Measurements from ENCODE around the gene WDR27. TPM values are rescaled to one million over a fixed set of nuclear protein-coding genes. Genes with fewer than 3 reads are reported as not detected.

Gene WDR27
- total RNA-seq: 23.4 and 24.0 TPM in 2 replicates

DNA sequence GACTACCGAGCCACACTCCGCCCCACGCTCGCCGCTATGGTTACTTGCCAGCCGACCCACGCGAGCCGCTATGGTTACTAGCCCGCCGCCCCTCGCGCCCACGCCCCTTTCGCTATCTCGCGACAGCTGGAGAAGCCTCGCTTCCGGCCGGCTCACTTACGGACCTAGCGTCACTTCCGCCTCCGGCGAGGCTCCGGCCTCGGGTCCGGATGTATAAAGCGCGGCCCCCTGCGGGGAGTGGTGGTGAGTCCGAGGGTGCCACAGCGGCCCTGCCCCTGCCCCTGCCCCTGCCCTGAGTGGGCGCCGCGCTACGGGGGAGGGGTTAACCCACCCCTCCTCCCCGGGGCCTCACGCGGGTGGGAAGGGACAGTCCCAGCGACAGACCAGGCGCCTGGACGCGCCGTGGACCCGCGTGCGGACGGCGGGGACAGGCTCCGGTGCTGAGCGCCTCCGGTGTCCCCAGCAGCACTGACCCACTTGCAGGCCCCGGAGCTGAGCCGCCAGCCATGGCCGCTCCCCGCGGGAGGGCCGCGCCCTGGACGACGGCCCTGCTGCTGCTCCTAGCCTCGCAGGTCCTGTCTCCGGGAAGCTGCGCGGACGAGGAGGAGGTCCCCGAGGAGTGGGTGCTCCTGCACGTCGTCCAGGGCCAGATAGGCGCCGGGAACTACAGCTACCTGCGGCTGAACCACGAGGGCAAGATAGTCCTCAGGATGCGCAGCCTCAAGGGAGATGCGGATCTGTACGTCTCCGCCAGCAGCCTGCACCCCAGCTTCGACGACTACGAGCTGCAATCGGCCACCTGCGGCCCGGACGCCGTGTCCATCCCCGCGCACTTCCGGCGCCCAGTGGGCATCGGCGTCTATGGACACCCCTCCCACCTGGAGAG, at the start of gene WDR27, which contains the start of gene C6orf120:
WDR27 (minus strand) TSS at position 76 of the 886 bp plus-strand sequence. CDS start 13,024 bp downstream, outside the sequence.
C6orf120 (plus strand) TSS at position 173 of the 886 bp plus-strand sequence; CDS start at position 507, 334 bp downstream.
- DNase-seq (ENCODE audit: low read depth, low spot score): peak; percentile 88

DNA sequence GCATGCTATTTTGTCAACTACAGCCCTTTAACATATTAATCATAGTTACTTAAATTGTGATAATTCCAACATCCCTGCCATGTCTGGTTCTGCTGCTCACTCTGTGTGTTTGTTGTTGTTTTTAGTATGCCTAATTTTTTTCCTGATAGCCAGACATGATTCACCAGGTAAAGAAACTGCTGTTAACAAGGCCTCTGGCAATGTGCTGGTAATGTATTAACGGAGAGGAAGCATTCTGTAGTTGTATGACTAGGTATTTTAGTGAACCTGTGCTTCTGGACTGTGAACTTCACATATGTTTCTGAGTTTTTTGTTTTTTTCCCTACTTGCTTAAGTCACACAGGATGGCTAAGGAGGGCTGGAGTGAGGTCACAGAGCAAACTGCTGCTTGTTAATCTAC, 44.7 kb upstream of the WDR27 start:
- no peak for DNase-seq (ENCODE audit: low read depth, low spot score)

DNA sequence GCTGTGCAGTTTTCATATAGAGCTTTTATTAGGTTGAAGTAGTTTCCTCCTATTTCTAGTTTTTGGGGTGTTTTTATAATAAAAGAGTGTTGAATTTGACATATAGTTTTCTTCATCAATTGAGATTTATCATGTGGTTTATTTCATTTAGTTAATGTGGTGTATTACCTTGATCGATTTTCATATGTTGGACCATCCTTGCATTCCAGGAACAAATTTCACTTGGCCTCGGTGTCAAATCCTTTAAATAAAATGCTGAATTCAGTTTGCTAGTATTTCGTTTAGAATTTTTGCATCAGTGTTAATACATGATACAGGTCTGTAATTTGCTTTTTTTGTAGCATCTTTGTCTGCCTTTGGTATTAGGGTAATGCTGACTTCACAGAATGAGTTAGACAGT, 43.6 kb upstream of the WDR27 start:
- no peak for DNase-seq (ENCODE audit: low read depth, low spot score)

DNA sequence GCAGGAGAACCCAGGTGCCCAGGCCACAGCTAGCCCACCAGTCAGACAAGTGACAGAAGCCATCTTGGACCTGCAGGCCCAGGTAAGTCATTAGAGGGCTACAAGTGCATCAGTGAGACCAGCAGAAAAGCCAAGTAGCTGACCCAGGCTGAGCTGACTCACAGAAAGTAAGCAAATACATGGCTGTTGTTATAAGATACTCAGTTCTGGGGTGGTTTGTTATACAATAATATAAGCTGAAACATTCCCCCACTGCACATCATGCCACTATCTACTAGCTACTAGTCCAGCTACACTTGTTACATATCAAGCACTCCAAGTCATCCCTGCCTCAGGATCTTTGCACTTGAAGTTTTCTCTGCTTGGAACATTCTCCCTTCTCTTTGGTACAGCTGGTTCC, 39.5 kb upstream of the WDR27 start:
- no peak for DNase-seq (ENCODE audit: low read depth, low spot score)

DNA sequence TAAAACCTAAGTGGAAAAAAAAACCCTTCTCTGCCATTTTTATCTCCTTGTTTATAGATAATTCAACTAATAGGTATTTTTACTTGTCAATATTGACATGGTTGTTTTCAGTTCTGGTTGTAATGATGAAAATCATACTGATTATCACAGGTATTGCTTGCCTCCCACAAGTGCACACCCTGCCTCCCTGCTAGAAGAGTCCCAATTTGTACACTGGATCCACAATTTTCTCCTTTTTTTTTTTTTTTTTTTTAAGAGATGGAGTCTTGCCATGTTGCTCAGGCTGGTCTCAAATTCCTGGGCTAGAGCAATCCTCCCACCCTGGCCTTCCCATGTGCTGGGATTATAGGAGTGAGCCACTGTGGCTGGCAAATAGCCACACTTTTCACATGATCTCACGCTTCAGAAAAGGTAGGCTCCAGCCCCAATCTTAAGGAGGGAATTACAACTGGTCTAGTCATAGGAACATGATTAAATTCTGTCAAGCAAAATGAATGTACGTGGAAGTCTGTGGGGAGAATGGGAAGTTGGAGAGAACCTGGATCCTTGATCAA, 37.2 kb upstream of the WDR27 start:
- no peak for DNase-seq (ENCODE audit: low read depth, low spot score)

DNA sequence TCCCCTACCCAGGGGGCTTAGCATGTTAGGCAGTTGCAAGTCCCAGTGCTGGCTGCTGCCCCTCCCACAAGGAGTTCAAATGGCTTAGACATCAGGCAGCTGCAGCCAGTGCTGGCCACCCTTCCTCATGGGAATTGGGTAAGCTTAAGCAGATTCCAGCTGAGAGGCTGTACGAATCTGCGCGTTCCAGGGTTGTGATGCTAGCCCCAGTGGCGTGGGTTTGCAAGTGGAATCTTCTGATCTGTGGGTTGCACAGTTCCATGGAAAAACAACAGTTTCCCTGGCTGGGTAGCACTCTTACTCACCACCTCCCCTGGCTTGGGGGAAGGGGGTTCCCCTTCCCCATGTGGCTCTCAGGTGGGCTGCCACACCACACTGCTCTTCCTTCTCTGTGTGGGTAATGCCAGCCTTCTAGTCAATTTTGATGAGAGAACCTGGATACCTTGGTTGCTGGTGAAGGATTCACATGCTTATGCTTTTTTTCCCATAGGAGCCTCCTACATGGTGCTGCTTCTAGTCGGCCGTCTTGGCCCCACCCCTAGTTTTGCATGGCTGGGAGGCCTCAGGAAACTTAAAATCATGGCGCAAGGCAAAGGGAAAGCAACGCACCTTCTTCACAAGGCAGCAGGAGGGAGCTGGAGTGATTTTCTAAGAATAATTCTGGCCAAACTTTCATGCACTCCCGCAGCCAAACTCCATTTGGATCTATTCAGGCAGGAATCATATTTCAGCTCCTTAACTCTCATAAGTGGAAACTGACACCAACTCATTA, 36.6 kb upstream of the WDR27 start:
- no peak for DNase-seq (ENCODE audit: low read depth, low spot score)

DNA sequence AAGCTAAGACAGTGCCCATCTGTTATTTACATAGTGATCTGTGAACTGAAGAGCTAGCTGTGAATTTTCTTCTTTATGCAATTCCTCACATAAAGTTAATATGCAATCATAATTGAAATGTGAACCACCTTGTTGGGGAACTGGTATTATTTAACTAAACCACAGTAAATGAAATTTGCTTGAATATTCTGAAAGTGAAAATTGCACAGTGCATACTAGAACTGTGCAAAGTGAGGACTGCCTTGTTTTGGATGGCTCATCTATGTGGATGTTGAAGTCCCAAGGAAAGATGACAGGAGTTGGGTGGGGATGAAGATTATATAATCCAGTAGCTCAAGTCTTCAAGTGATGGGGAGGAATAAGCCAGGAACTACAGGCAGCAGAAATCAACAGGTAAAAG, 28.1 kb upstream of the WDR27 start:
- no peak for DNase-seq (ENCODE audit: low read depth, low spot score)

DNA sequence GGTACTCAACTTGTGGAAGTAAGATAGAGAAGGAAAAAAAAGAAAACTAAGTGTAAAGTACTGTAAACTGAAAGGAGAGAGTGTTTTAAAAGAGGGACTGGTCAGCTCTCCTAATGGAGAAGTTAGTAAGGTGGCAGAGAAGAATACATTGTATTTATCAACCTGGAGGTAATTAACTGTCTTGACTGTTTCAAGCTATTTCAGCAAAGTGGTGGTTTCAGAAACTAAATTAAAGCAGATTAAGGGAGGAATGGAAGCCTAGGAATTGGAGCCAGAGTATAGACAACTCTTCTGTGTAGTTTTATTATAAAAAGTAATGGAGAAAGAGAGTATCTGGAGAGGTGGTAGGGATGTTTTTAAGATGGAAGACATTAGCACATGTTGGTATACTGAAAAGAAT, 25.1 kb upstream of the WDR27 start:
- DNase-seq (ENCODE audit: low read depth, low spot score): no peak

DNA sequence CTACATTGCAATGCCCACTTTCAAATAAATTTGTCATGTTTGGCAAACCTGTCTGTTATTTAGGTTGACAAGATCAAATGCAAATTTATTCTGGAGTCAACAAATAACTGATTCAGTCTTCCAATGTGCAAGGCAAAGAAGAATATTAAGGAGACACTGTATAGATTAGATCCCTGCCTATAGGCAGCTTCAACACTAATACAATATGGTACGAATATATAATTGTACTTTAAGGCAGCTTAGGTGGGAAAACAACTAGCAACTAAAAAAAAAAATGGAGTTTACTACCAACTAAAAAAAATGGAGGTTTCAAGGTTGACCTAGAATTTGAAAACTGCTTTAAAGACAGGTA, 24.2 kb upstream of the WDR27 start:
- DNase-seq (ENCODE audit: low read depth, low spot score): no peak

DNA sequence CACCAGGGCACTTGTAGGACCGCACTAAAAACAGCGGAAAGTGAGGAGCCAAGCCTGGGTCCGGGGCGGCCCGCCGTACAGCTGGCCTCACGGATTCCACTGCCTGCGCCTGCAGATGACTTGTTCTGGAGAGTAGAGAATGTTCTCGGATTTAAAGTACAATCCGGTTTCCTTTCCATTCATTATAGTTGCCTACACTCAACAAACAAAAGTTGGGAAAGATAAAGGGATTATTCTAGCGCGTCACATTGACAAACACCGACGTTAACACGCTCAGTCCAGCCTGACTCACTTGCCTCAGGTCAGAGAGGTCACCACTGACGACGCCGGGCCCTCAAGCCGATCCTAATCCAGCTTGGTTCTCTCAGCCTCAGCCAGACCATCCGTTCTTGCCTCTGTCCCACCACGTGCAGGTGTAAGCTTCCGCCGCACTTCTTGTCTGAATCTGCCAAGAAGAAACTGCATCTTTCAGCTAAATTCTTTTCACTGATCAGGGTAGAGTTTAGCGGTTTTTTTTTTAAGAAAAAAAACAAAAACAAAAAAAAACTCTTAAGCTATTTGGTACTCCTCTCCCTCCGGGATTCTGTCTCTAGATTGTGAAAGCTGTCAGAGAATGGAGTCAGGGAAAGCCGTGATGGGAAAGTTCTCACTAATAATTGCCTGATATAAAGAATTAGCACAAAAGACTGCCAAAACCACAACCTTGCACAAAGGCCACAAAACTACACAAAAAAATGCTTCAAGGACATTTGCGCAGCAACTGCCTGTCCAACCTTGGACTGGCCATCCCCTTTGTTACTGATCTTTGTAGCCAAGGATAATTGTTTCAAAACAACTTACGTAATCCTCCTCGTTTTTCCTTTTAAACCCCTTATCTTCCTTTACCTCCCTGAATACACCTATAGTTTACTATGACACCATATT, 23.6 kb upstream of the WDR27 start:
- DNase-seq (ENCODE audit: low read depth, low spot score): peak; percentile 67

DNA sequence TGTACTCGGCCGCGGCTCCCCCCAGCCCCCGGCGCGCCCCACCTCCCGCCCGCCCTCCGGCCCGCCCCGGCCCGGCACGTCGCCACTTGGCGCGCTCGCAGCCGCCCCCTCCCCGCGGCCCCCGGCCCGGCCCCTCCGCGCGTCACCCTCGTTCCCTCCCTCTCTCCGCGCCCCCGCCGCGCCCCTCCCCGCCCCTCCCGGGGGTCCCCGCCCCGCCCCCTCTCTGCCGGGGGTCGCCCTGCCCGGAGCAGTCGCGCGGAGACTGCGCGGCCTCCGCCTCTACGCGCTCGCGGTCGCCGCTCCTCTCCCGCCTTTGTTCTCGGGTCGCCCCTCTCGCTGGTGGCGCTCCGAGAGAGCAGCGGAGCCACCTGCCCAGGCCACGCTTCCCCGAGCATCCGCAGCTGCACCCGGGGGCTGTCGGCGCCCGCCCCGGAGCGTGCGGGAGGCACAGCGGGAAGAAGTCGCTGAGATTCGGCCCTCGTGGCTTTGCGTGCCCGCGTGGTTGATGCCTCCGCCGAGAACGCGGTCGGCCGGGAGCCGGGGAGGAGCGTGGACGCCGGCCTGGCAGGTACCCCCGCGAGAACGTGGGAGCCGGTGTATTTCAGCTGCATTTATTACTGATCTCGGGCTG, 22.8 kb upstream of the WDR27 start, which contains the start of gene PHF10:
PHF10 (minus strand) TSS at position 7 of the 631 bp plus-strand sequence. CDS start 569 bp downstream, outside the sequence.
- DNase-seq (ENCODE audit: low read depth, low spot score): no peak

DNA sequence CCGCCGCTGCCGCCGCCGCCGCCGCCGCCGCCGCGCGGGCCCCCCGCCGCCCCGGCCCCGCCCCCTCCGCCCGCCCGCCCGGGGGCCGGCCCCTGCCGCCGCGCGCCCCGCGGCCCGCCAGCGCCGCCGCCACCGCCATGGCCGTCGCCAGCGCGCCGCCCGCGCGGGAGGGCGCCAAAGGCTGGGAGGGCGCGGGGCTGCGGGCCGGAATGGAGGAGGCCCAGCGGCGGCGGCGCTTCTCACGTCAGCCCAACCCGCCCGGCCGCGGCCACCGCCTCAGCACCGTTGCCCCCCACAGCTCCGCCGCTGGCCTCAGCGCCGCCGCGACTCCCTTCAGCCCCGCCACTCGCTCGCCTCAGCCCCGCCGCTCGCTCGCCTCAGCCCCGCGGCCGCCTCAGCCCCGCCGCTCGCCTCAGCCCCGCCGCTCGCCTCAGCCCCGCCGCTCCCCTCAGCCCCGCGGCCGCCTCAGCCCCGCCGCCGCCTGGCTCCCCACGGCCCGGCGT, 22.2 kb upstream of the WDR27 start:
- no peak for DNase-seq (ENCODE audit: low read depth, low spot score)

DNA sequence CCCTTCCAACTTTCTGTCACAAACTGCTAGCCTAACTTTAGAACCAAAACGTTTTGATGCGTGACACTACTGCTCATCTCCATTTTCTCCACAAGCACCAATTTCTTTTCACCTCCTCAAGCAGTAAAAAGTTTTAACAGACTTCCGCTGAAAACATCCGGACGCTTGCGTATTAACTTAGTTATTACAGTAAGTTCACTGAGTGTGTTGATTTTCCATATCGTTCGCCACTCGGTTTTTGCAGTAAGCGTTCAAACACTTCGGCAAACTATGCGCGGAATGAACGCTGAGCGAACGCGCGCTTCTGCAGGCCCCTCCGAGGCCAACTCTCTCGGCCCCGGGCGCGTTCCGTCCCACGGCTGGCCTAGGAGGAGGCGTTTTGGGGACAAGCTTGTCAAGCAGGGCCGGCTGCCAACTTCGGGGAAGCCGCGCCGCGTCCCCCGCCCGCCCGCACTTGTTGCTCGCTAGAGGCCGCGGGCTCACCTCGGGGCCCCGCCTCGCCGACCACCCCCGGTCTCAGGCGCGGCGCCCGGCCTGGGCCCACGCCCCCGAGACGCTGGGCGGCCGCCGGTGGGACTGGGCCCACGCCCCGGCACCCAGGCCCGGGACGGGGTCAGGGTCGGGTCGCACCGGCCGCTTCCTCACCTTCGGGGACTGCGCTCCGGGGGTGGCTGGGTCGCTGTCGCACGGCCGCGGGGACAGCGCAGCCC, 21.5 kb upstream of the WDR27 start:
- DNase-seq (ENCODE audit: low read depth, low spot score): no peak

DNA sequence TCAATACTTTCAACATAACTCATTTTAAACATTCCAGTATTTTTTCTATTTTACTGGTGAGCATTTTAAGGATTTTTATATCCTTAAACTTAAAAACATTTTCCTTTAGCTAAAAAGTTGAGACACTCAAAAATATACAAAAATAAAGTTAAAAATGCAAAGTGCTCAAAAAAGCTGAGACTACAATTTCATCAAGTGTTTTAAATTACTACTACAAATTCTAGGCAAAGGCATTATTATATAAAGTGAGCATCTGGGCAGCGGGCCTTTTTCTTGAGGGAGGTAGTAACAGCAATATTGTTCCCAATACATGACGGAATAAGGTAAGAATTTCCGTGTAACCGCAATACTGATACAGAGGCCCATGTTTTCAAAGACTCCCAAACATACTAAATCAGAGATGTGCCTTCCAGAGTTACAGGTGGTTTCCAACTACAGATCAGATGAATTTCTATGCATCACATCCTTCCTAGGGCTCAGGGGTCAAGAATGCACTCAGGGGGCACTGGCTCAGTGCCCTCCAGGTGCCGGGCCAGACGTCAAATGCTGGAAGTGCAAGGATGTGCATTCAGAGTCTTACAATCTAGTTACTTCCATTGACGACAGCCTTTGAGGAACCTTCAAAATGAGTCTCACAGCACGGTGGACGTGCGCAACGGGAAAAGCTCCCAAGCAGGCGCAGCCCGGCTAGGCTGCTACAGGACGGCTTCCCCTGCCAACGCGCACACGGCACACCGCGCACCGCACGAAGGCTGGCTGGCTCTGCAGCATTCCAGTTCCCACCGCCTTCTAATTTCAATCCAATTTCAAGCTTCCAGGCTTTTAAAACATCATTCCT, 20.8 kb upstream of the WDR27 start:
- DNase-seq (ENCODE audit: low read depth, low spot score): peak; percentile 57

DNA sequence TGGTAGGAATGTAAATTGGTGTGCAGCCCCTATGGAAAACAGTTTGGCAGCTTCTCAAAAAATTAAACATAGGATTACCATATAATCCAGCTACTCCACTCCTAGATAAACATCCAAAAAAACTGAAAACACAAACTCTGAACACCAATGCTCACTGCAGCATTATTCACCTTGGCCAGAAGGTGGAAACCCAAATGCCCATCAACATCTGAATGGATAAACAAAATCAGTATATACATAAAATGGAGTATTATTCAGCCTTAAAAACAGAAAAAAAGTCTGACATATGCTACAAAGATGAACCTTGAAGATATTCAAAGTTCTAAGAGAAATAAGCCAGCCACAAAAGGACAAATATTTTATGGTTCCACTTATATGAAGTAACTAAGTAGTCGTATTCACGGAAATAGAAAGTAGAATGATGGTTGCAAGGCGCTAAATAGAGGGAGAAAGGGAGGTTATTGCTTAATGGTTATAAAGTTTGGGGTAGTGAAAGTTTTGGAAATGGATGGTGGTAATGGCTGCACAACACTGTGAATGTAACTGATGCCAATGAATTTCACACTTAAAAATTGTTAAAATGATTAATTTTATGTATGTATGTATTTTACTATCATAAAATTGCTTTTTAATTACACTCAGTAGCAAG, 18.5 kb upstream of the WDR27 start:
- no peak for DNase-seq (ENCODE audit: low read depth, low spot score)

DNA sequence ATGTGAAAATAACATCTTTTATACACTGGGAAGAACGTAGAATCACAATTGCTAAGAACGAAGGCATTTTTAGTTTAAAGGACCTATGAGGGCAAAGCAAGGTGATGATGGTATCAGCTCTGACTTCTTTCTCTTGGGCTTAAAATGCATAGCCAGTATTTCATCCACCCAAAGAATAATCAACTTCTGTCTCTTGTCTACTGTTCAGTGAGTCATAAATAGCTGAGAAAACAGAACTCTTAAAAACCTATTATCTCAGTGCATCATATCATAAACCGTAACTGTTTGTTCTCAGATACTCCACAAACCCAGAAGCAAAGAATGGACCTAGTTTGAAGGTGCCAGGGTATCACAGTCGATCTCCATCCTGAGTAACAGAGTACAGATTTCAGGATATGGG, 17.3 kb upstream of the WDR27 start:
- DNase-seq (ENCODE audit: low read depth, low spot score): no peak

DNA sequence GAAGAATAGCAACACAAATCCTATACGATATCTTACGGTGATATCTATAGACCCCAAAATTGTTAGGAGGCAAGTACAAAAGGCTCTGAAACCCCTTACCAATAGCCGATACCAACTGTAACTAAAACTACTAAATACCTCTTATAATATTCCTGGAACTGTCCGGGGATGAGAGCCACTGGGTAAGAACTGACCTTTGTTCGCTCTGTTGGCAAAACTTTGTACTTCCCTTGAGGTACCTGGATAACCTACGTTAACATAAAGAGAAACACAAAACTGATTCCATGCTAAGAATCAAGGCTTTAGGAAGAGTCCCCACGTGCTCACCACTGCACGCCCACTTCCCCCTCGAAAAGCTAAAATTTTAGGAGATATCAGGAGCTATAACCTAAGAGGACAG, 12.8 kb upstream of the WDR27 start:
- no peak for DNase-seq (ENCODE audit: low read depth, low spot score)

DNA sequence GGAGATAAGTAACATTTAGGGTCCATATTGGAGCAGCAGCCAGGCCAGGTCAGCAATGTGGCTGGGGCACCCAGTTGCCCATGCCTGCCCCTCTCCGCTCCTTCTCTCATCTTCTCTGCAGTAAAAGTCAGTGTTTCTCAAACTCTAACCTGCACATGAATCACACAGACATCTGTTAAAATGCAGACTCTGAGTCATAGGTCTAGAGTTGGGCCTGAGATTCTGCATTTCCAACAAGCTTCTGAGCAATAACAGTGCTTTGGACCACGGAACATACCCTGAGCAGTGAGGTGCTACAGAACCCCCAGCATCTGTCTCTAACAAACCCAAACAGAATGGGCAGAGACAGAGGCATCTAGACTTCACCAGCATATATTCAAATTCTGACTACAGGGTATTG, 12.3 kb upstream of the WDR27 start:
- DNase-seq (ENCODE audit: low read depth, low spot score): no peak

All from pulmonary artery endothelial cell (primary cell).